Tibial artery (tissue), 4 donors: Measurements from ENCODE around the gene MYO1B.

ENCODE experiments used
- DNase-seq, 2 donors: peaks; one replicate each; pipeline ENCODE4 v3.0.0-alpha.2; 2019
- H3K27ac ChIP-seq, 2 donors: fragments of 200-600 bp; sonication (generic) in 1 of 2; 1 replicate in 1 of 2; 2 replicates in 1 of 2; pipeline ENCODE4 v1.5.1; 2018 to 2019; ENCODE audit warnings: mild to moderate bottlenecking in 1 of 2
- H3K27me3 ChIP-seq, 2 donors: fragments of 200-600 bp; sonication (generic) in 1 of 2; one replicate each; pipeline versions ENCODE4 v1.5.1 to v1.6.0; 2016 to 2019
- H3K36me3 ChIP-seq, 3 donors: fragments of 200-600 bp; sonication (generic) in 2 of 3; one replicate each; pipeline ENCODE4 v1.5.1; 2016 to 2019; ENCODE audit warnings: mild to moderate bottlenecking in 2 of 3
- H3K4me1 ChIP-seq, 4 donors: fragments of 200-600 bp; sonication (generic) in 2 of 4; 1 replicate in 3 of 4; 2 replicates in 1 of 4; pipeline ENCODE4 v1.5.1; 2016 to 2019
- H3K4me3 ChIP-seq, 2 donors: fragments of 200-600 bp; sonication (generic) in 1 of 2; 1 replicate in 1 of 2; 2 replicates in 1 of 2; pipeline ENCODE4 v1.5.1; 2018 to 2019; ENCODE audit warnings: mild to moderate bottlenecking in 2 of 2
- H3K9me3 ChIP-seq, 3 donors: fragments of 200-600 bp; sonication (generic) in 1 of 3; one replicate each; pipeline ENCODE4 v1.5.1; 2016 to 2019
- intact Hi-C: fragments of 100-400 bp; cut with DNase I; formaldehyde crosslinking; loops from one replicate; pipeline ENCODE4 v1.15.0; 2023; ENCODE audit warnings: low total_unique reads
- TF ChIP-seq, protein P1 (sequence below), 2 experiments: fragments of 200-600 bp in 1 of 2; fragments of 450-650 bp in 1 of 2; IDR thresholded peaks; one replicate each; pipeline ENCODE4 v1.5.1; 2017 to 2019; ENCODE audit warnings: antibody characterized with exemption in 2 of 2, mild to moderate bottlenecking in 1 of 2, moderate library complexity in 1 of 2

Gene MYO1B

DNA sequence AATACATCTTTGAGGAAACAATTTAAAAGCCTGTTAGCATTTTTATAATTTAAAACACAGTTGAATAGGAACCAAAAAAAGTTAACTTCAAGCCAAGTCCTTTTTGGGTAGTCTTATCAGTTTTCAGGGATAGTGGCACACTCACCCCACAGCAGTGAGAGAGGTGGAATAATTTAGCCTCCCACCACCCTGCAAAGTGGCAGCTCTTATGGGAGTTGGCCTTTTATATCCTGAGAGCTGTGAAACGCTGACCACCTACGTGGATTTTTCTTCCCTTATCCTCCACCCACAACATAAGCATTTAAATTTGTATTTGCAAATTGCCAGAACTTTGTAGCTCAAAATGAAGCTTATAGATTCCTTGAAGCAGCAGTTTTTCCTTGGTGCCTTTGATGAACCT lies 167.1 kb downstream of the MYO1B start:
- H3K27ac ChIP-seq, result peak overlapping the region; percentile 45 to 58
- intact Hi-C loops, result no loop called here
- TF ChIP-seq, protein P1, sequence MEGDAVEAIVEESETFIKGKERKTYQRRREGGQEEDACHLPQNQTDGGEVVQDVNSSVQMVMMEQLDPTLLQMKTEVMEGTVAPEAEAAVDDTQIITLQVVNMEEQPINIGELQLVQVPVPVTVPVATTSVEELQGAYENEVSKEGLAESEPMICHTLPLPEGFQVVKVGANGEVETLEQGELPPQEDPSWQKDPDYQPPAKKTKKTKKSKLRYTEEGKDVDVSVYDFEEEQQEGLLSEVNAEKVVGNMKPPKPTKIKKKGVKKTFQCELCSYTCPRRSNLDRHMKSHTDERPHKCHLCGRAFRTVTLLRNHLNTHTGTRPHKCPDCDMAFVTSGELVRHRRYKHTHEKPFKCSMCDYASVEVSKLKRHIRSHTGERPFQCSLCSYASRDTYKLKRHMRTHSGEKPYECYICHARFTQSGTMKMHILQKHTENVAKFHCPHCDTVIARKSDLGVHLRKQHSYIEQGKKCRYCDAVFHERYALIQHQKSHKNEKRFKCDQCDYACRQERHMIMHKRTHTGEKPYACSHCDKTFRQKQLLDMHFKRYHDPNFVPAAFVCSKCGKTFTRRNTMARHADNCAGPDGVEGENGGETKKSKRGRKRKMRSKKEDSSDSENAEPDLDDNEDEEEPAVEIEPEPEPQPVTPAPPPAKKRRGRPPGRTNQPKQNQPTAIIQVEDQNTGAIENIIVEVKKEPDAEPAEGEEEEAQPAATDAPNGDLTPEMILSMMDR (IDR thresholded peaks at IDR 0.05), result no peak

DNA sequence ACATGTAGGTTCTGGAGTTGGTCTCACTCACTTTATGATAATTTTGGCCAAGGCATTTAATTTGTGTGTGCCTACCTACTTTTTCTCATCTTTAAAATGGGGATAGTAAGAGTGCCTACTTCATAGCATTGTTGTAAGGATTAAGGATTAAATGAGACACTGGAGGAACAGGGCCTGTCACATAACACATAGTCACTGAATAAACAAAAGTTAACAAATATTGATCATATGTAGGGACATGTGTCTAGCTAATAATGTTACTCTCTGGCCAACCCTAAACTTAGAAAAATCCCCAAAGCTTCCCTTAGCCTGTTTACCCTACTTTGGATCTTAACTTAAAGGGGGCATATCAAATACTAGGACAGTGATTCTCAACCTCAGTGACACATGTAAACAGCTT lies 169.9 kb downstream of the MYO1B start:
- TF ChIP-seq, protein P1 (IDR thresholded peaks at IDR 0.05), result no peak
- no peak overlapping the region for H3K27ac ChIP-seq
- peaks cover 30 to 47% (median 37%) of the 10 kb centered on the region in 3 donors for H3K36me3 ChIP-seq
- no peak for DNase-seq
- peaks cover 0 to 29% (median 13%) of the 10 kb centered on the region in 4 donors for H3K4me1 ChIP-seq
- H3K9me3 ChIP-seq, result no peaks in the 10 kb centered on the region
- intact Hi-C loops, result no loop called here
- H3K27me3 ChIP-seq, result no peaks in the 10 kb centered on the region
- no peak overlapping the region for H3K4me3 ChIP-seq

More for the DNA sequence above, 167.1 kb downstream of the MYO1B start:
- no peak for DNase-seq
- Histone ChIP-seq H3K27me3 (no peaks in the 10 kb centered on the region), H3K9me3 (no peaks in the 10 kb centered on the region), H3K36me3 (peaks cover 30 to 60% (median 35%) of the 10 kb centered on the region in 3 donors), H3K4me1 (peaks cover 0 to 31% (median 14%) of the 10 kb centered on the region in 4 donors), H3K4me3 (no peak overlapping the region)

DNA sequence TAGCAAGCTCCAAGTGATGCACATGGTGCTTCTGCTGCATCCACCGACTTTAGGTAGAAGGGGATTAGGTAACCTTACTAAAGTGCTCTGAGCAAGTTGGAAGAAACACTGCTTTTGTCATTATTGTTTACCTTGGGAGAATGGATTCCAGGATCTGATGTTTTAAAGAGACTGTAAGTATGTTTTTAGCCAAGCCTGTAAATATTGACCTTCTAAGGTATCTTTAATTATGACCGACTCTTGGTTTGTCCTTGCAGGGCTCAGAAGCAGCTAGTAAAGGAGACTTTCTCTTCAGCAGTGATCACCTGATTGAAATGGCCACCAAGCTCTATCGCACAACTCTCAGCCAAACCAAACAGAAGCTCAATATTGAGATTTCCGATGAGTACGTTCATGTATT lies 170.7 kb downstream of the MYO1B start:
- H3K27ac ChIP-seq, result no peak overlapping the region

DNA sequence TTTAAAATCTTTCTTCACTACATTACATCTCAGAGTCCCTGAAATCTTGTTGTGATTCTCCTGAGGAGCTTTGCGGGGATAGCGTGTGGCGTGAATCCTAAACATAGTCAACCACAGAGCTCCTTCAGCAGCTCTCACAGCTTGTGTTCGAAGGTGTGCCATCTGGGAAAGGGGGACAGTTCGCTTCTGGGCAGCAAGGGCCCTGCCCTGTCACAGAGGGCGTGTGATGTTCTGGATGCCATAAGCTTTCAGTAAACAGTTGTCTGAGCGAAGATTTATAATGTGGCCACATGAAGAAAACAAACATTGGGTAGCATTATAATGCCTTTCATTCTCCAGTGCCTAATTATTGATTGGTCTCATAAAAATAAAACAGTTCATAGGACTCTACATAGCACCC lies 172.5 kb downstream of the MYO1B start:
- TF ChIP-seq, protein P1 (IDR thresholded peaks at IDR 0.05), result no peak
- Histone ChIP-seq H3K4me1 (peaks cover 0 to 2% (median 0%) of the 10 kb centered on the region in 4 donors), H3K9me3 (no peaks in the 10 kb centered on the region), H3K36me3 (peaks cover 32 to 46% (median 37%) of the 10 kb centered on the region in 3 donors), H3K27ac (no peak overlapping the region), H3K4me3 (no peak overlapping the region), H3K27me3 (no peaks in the 10 kb centered on the region)
- no peak for DNase-seq
- intact Hi-C loops, result no loop called here

More for the DNA sequence above, 170.7 kb downstream of the MYO1B start:
- peaks cover 0 to 21% (median 8%) of the 10 kb centered on the region in 4 donors for H3K4me1 ChIP-seq
- H3K27me3 ChIP-seq, result no peaks in the 10 kb centered on the region
- intact Hi-C loops, result no loop called here
- DNase-seq, result no peak
- peaks cover 32 to 46% (median 37%) of the 10 kb centered on the region in 3 donors for H3K36me3 ChIP-seq
- TF ChIP-seq, protein P1 (IDR thresholded peaks at IDR 0.05), result no peak
- H3K4me3 ChIP-seq, result no peak overlapping the region
- H3K9me3 ChIP-seq, result no peaks in the 10 kb centered on the region

DNA sequence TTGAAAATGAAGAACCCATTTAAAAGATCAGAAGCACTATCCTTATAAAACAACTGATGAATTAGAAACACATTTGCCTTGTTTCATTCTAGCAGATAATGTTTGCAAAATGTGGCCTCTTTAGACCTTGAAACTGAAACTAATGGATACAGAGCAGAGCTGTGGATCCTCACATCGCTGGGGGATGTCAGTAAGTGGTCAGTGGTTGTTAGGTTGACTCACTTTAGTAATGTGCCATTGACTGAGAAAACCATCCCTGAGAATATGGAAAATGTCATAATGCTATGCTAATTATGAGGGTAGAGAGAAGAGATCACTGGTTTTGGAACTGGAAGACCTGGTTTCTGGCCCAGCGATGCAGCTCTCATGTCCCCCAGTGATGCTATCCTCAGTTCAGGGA lies 176.7 kb downstream of the MYO1B start:
- Histone ChIP-seq H3K4me3 (no peak overlapping the region), H3K4me1 (no peaks in the 10 kb centered on the region), H3K9me3 (no peaks in the 10 kb centered on the region), H3K27ac (no peak overlapping the region), H3K27me3 (no peaks in the 10 kb centered on the region), H3K36me3 (peaks cover 11 to 34% (median 16%) of the 10 kb centered on the region in 3 donors)
- TF ChIP-seq, protein P1 (IDR thresholded peaks at IDR 0.05), result no peak
- DNase-seq, result no peak
- intact Hi-C loops, result no loop called here

DNA sequence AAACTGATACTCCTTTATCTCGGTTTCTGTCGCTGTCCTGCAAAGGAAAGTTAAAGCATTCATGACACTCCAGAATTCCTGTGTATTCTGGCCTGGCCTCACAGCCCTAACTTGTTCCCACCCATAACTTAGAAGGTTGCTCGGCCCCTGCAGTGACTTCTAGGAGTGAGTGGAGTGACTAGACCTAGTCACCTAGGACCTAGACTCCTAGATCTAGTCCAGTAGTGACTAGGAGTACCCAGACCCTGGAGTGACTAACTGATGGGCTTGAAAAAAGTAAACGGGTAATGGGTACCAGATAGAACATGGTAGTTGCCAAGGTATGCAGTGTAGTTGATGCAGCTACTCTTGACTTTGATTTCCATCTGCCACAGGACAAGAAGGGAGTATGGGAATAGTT lies 181.8 kb downstream of the MYO1B start:
- DNase-seq, result no peak
- H3K36me3 ChIP-seq, result peaks cover 0 to 19% (median 11%) of the 10 kb centered on the region in 3 donors
- H3K27me3 ChIP-seq, result no peaks in the 10 kb centered on the region
- H3K9me3 ChIP-seq, result no peaks in the 10 kb centered on the region
- TF ChIP-seq, protein P1 (IDR thresholded peaks at IDR 0.05), result no peak
- H3K4me1 ChIP-seq, result no peaks in the 10 kb centered on the region
- H3K27ac ChIP-seq, result no peak overlapping the region
- H3K4me3 ChIP-seq, result no peak overlapping the region
- intact Hi-C loops, result no loop called here
